Gastrocnemius medialis (tissue), 4 donors: ENCODE results near the gene PDE9A. TPM values are rescaled to one million over a fixed set of nuclear protein-coding genes. Genes with fewer than 3 reads are reported as not detected.

ENCODE experiments used
- ATAC-seq, 2 donors: fragments of 150-250 bp; one replicate each; pipeline ENCODE4 v1.9.1; 2016
- DNase-seq, 2 donors: peaks; one replicate each; pipeline ENCODE4 v3.0.0-alpha.2; 2019
- H3K27ac ChIP-seq, 4 donors: fragments of 200-600 bp; sonication (generic); 1 replicate in 1 of 4; 2 replicates in 3 of 4; pipeline ENCODE4 v1.5.1; 2016 to 2018; ENCODE audit warnings: mild to moderate bottlenecking in 2 of 4, moderate library complexity in 1 of 4
- H3K27me3 ChIP-seq, 3 donors: fragments of 200-600 bp; sonication (generic) in 2 of 3; 1 replicate in 1 of 3; 2 replicates in 2 of 3; pipeline versions ENCODE4 v1.5.1 to v1.6.0; 2016 to 2019; ENCODE audit warnings: mild to moderate bottlenecking in 1 of 3, moderate library complexity in 1 of 3
- H3K36me3 ChIP-seq, 2 donors: fragments of 200-600 bp; sonication (generic) in 1 of 2; one replicate each; pipeline ENCODE4 v1.5.1; 2017 to 2018
- H3K4me1 ChIP-seq, 2 donors: fragments of 200-600 bp; sonication (generic) in 1 of 2; one replicate each; pipeline ENCODE4 v1.5.1; 2016 to 2017; ENCODE audit warnings: mild to moderate bottlenecking in 2 of 2
- H3K4me3 ChIP-seq, 4 donors: fragments of 200-600 bp; sonication (generic) in 3 of 4; 1 replicate in 1 of 4; 2 replicates in 3 of 4; pipeline ENCODE4 v1.5.1; 2016 to 2019; ENCODE audit warnings: mild to moderate bottlenecking in 2 of 4
- H3K9me3 ChIP-seq, 3 donors: fragments of 200-600 bp; sonication (generic) in 2 of 3; 1 replicate in 1 of 3; 2 replicates in 2 of 3; pipeline ENCODE4 v1.5.1; 2016 to 2019
- POLR2A ChIP-seq, 2 donors: fragments of 450-650 bp; IDR thresholded peaks; one replicate each; pipeline ENCODE4 v1.6.1; 2017; ENCODE audit warnings: antibody characterized with exemption in 2 of 2, mild to moderate bottlenecking in 2 of 2, moderate library complexity in 2 of 2
- in situ Hi-C, 4 donors: fragments of 200-750 bp; cut with MboI; loops; one replicate each; pipeline versions ENCODE4 v1.15.0 to v1.8.0; 2017; ENCODE audit warnings: low sequenced_read_pairs in 4 of 4
- intact Hi-C: fragments of 100-400 bp; cut with DNase I; formaldehyde crosslinking; loops from one replicate; pipeline ENCODE4 v1.15.1; 2023; ENCODE audit warnings: low total_unique reads
- total RNA-seq, 4 donors: library from RNA; depleted of rRNA; stranded (reverse); fragments of >200 nt; gene quantifications; one replicate each; pipeline versions ENCODE4 v1.1.0 to v1.2.3, GENCODE V29; 2016
- TF ChIP-seq, protein P1 (sequence below), 5 experiments: fragments of 450-650 bp in 3 of 5; fragments of 200-600 bp in 2 of 5; sonication (generic) in 2 of 5; IDR thresholded peaks in 4 of 5; conservative IDR thresholded peaks in 1 of 5; 1 replicate in 4 of 5; 2 replicates in 1 of 5; pipeline ENCODE4 v1.5.1; 2016 to 2019; ENCODE audit warnings: antibody characterized with exemption in 5 of 5, mild to moderate bottlenecking in 3 of 5, moderate library complexity in 3 of 5

Gene PDE9A
- total RNA-seq, 4 donors from 2014 or later, result 1.4 to 4.5 (median 1.8) TPM

DNA sequence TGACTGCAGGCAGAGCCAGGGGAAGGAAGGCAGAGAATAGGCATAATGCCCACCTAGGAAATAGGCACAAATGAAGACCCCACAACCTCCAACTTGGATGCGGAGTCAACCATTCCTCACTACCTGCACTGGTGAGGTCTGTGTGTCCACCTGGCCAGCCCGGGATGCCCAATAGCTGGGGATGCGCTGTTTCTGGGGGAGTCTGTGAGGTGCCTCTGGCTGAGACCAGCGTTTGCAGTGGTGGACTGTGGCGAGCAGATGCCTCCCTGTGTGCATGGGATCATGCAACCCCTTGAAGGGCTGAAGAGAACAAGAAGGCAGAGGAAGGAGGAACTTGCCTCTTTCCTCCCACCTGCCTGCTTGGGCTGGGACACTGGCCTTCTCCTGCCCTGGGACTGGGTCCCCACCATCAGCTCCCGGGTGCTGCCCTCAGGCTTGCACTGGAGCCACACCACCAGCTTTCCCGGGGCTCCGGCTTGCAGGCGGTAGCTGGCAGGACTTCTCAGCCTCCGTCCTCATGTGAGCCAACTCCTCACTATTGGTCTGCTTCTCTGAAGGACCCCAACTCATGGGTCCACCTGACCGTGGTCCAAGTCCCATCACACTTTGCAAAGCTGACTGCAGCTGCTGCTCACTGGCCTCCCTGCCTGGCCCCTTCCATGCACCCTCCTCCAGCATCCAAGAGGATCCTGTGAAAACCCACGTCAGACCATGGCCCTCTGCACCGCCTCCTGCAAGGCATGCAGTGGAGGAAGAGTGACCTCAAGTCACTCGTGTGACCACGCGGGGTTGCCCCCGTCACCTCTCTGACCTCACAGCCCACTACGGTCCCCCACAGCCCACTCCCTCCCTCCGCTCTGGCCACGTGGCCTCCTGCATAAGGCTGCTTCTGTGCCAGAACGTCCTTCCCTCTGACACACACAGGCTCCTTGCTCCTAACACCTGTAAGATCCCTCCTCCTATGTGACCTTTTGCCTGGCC lies 2.7 kb upstream of the PDE9A start:
- TF ChIP-seq, protein P1, sequence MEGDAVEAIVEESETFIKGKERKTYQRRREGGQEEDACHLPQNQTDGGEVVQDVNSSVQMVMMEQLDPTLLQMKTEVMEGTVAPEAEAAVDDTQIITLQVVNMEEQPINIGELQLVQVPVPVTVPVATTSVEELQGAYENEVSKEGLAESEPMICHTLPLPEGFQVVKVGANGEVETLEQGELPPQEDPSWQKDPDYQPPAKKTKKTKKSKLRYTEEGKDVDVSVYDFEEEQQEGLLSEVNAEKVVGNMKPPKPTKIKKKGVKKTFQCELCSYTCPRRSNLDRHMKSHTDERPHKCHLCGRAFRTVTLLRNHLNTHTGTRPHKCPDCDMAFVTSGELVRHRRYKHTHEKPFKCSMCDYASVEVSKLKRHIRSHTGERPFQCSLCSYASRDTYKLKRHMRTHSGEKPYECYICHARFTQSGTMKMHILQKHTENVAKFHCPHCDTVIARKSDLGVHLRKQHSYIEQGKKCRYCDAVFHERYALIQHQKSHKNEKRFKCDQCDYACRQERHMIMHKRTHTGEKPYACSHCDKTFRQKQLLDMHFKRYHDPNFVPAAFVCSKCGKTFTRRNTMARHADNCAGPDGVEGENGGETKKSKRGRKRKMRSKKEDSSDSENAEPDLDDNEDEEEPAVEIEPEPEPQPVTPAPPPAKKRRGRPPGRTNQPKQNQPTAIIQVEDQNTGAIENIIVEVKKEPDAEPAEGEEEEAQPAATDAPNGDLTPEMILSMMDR (IDR thresholded peaks at IDR 0.05 in 4 of 5, conservative IDR thresholded peaks at IDR 0.05 in 1 of 5), result no peak
- TF ChIP-seq POLR2A (IDR thresholded peaks at IDR 0.05), result no peak
- H3K4me1 ChIP-seq, result peaks cover 6 to 11% of the 10 kb centered on the region in 2 donors
- ATAC-seq, result no peak
- H3K27me3 ChIP-seq, result peaks cover 15 to 30% (median 24%) of the 10 kb centered on the region in 3 donors
- no peaks in the 10 kb centered on the region for H3K36me3 ChIP-seq
- H3K27ac ChIP-seq, result no peak overlapping the region
- in situ Hi-C loops (no loop called here), intact Hi-C loops (no loop called here)
- no peak overlapping the region for H3K4me3 ChIP-seq
- no peak for DNase-seq
- no peaks in the 10 kb centered on the region for H3K9me3 ChIP-seq

DNA sequence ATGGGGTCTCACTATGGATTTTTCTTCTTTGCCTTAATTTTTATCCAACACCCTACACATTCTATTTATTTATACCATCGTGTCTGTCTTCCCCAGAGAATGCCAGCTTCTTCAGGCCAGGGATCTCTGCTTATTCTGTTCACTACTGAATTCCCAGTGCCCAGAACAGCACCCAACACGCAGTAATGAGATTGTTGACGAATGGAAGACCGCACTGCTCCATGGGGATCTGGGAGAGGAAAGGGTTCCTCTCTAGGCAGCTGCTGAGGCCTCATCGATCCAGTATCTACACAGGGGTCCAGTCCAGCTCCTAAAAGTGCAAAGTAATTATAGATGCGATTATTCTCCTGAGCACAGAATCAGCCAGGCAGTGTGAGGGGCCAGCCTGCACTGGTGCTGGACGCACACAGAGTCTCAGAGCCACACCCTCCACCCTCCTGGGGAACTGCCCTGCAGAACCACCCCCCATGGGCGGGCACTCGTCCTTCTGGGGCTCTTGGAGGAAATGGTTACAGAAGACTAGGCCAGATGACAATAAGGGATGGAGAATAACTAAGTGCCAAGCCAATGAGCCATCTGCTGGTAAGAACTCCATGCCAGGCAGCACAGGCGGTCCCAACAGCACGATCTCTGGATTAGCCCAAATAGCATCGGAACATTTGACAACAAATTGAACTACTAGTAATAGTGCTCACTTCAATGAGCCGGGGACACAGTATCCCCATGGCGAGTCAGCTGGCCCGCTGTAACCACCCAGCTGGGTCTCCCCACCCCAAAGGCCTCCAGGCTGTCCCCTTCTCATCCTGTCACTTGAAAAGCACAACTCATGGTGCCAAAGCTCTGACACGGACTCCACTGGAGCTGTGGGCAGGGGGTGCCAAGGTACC lies 1.7 kb upstream of the PDE9A start:
- H3K27me3 ChIP-seq, result peaks cover 24 to 39% (median 32%) of the 10 kb centered on the region in 3 donors
- DNase-seq, result no peak
- H3K9me3 ChIP-seq, result no peaks in the 10 kb centered on the region
- peaks cover 6 to 11% of the 10 kb centered on the region in 2 donors for H3K4me1 ChIP-seq
- in situ Hi-C loops, result no loop called here
- H3K36me3 ChIP-seq, result no peaks in the 10 kb centered on the region
- ATAC-seq, result no peak
- H3K27ac ChIP-seq, result no peak overlapping the region
- no peak overlapping the region for H3K4me3 ChIP-seq
- no peak for TF ChIP-seq POLR2A (IDR thresholded peaks at IDR 0.05)
- TF ChIP-seq, protein P1 (IDR thresholded peaks at IDR 0.05 in 4 of 5, conservative IDR thresholded peaks at IDR 0.05 in 1 of 5), result no peak
- intact Hi-C loops, result loop anchor here (2.0 kb wide), 1 partner anchor 167 kb away; no protein-coding TSS in a partner anchor

DNA sequence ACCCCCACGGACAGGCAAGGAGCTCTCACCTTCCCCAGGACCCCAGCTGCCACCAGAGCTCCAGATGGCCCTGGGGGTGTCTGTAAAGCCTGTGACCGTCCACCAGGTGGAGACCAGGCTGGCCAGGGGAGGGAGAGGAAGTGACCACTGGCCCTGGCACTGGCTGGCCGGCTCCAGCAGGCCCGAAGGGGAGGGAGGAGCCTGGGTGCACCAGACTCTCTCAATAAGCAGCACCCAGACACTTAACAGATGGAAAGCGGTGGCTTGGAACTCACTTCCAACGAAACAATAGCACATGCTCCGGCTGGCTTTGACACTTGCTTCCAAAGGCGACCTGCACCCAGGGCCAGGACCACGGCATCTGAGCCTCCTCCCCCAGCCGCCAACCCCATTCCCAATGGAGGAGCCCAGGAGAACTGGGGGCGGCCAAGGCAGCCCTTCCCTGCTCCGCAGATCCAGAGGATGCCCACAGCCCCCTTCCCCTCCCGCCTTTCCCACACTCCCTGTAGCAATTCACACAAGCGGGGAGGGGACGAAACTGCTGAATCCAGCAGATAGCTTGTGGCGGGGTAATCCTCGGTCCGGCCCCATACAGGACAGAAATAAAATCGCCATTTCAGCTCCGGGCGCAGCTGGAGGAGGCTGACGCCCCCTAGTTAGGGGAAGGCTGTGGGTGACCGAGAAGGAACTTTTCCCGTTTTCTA lies 742 bp upstream of the PDE9A start:
- ATAC-seq (peak; percentile 41 to 55), DNase-seq (peak; percentile 25 to 41)
- TF ChIP-seq, protein P1 (IDR thresholded peaks at IDR 0.05 in 4 of 5, conservative IDR thresholded peaks at IDR 0.05 in 1 of 5), result peak; percentile 12 to 49 (median 47)
- no peak for TF ChIP-seq POLR2A (IDR thresholded peaks at IDR 0.05)
- Histone ChIP-seq H3K27ac (peak overlapping the region in 3 of 4 donors; percentile 67 to 69 (median 68)), H3K9me3 (no peaks in the 10 kb centered on the region), H3K4me1 (peaks cover 6 to 11% of the 10 kb centered on the region in 2 donors), H3K27me3 (peaks cover 27 to 41% (median 32%) of the 10 kb centered on the region in 3 donors), H3K4me3 (peak overlapping the region; percentile 42 to 65 (median 54)), H3K36me3 (no peaks in the 10 kb centered on the region)
- intact Hi-C loops (loop anchor here (2.0 kb wide), 1 partner anchor 166 kb away; no protein-coding TSS in a partner anchor), in situ Hi-C loops (no loop called here)
